ENCODE results near the gene LAMC2.
A peak's percentile ranks its signal among the peaks of the same experiment; 100 is the strongest.

The LAMC2 gene

DNA sequence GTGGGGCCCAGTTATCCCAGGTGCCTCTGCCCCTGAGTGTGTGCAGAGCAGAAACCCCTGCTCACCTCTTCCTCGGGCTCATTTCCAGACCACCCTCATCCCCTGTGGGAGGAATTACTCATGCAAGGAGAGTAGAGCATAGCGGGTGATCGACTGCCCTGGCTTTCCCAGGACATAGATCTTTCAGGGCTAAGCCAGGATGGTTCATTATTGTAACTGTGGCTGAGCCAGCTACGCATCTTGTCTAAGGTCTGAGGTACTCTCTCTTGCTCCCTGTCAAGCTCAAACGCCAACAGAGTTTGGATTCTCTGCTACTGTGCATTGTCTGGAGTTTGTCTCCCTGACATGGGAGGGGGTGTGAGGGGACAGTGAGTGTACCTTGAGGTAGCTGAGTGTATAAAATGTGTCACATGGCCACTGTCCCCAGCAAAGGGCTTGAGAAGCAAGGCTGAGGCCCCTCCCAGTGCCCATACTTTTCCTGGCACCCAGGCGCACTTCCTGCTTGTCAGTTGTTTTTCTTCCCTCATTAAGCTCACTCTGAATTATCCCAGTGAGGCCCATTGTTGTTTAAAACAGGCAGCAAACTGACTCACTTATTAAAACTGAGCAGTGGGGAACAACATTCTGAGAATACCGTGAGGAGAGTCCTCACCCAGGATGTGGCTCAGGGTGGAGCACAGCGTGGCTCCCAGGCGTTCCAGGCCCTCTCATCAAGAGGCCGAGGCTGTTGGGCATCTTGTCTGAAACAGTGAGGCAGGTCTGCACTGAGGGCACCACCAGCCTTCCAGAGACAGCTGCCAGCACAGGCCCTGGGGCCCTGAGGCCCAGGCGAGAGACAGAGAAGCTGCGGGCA lies 92.9 kb downstream of the LAMC2 start:
- no peak for FAIRE-seq
- TF ChIP-seq, protein P1, sequence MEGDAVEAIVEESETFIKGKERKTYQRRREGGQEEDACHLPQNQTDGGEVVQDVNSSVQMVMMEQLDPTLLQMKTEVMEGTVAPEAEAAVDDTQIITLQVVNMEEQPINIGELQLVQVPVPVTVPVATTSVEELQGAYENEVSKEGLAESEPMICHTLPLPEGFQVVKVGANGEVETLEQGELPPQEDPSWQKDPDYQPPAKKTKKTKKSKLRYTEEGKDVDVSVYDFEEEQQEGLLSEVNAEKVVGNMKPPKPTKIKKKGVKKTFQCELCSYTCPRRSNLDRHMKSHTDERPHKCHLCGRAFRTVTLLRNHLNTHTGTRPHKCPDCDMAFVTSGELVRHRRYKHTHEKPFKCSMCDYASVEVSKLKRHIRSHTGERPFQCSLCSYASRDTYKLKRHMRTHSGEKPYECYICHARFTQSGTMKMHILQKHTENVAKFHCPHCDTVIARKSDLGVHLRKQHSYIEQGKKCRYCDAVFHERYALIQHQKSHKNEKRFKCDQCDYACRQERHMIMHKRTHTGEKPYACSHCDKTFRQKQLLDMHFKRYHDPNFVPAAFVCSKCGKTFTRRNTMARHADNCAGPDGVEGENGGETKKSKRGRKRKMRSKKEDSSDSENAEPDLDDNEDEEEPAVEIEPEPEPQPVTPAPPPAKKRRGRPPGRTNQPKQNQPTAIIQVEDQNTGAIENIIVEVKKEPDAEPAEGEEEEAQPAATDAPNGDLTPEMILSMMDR (IDR thresholded peaks at IDR 0.05; ENCODE audit: insufficient read depth, missing control alignments): no peak
- DNase-seq (ENCODE audit: insufficient read length, low spot score): no peak

DNA sequence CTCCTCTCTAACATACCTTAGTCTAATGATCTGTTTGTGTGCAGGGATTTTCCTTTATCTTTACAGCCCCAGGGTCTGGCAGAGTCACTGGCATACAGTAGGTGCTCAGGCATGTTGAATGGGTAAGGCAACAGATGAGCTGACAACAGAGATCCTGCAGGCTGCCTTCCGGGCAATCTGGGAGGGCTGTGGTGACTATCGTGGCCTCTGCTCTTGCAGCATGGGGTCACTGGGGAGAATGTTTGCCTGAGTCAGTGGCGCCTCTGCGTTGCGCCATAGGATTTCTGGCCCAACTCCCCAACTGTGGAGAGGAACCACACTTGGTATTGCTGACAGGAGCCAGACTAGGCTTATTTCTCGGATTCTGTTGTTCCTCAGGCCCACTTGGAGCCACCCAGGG lies 93.8 kb downstream of the LAMC2 start:
- no peak for DNase-seq (ENCODE audit: insufficient read length, low spot score)
- no peak for FAIRE-seq
- TF ChIP-seq, protein P1 (IDR thresholded peaks at IDR 0.05; ENCODE audit: insufficient read depth, missing control alignments): no peak

DNA sequence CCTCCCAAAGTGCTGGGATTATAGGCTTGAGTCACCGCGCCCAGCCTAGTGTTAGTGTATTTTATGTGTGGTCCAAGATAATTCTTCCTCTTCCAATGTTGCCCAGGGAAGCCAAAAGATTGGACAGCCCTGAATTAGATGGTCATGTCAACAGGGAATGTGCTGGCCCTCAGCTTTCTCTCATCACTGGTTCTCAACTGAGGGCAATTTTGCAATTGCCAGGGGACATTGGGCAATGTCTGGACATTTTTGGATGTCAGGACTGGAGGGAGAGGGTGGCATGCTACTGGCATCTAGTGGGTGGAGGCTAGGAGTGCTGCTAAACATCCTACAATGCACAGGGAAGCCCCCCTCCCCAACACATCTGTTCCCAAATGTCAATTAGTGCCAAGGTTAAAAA lies 95.0 kb downstream of the LAMC2 start:
- DNase-seq (ENCODE audit: insufficient read length, low spot score) (no peak), FAIRE-seq (no peak)
- TF ChIP-seq, protein P1 (IDR thresholded peaks at IDR 0.05; ENCODE audit: insufficient read depth, missing control alignments): no peak

DNA sequence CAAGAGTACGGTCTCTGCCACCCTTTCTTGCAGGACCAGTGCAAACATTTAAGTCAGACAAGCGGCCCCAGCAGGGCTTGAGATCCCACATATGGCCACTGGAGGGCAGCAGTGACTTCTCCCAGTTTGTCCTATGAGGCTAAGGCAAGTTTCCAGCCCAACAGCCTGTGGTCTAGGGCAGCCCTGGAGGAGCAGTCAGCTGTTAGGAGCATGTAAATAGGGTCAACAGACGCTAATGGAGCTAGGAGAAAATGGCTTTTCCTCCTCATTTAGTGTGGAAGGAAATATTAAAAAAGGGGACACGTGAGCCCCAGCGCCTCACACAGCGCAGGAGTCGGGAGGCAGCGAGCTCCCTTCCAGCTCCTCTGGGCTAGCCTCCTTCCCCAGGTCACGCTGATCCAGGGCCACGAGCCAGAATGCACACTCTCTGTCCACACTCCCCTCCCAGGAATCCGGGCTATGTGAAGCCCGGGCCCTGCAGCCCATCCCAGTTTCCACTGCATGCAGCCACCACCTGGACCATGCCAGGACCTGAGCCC lies 95.6 kb downstream of the LAMC2 start:
- FAIRE-seq (peak; percentile 67), DNase-seq (ENCODE audit: insufficient read length, low spot score) (peak; percentile 86)
- TF ChIP-seq, protein P1 (IDR thresholded peaks at IDR 0.05; ENCODE audit: insufficient read depth, missing control alignments): peak; percentile 97

DNA sequence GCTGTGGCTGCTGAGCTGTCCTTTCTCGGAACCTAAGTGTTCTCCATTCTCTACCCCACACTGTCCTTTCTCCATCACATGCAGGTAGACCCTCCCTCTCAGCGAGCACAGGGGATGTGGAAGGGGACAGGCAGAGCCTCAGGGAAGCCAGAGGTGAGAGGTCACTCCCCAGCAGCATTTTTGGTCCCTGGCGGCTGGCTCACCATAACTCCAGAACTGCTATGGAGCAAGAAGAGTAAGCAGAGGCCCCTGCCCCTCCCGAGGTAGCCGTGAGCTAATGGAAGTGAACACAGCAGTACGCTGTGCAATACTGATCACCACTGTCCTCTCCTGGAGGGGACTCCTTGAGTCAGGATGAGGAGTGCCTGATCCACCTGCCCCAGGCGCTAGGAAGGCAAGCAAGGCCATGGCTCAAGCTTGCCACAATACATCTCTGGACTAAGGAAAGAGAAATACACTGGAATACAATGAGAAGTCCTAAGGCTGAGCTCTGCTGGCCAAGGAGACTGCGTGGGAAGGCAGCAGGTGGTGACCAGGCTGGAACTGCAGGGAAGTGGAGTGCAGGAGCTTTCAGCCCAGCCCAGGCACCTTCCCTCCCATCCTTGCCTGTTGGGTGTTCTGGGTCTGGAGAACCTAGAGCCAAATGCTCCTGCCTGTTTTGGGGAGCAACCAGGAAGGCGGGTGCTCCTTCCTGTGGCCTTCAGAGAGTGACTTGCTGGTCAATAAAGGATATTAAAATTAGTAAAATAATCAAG lies 96.2 kb downstream of the LAMC2 start:
- DNase-seq (ENCODE audit: insufficient read length, low spot score) (no peak), FAIRE-seq (no peak)
- TF ChIP-seq, protein P1 (IDR thresholded peaks at IDR 0.05; ENCODE audit: insufficient read depth, missing control alignments): no peak

DNA sequence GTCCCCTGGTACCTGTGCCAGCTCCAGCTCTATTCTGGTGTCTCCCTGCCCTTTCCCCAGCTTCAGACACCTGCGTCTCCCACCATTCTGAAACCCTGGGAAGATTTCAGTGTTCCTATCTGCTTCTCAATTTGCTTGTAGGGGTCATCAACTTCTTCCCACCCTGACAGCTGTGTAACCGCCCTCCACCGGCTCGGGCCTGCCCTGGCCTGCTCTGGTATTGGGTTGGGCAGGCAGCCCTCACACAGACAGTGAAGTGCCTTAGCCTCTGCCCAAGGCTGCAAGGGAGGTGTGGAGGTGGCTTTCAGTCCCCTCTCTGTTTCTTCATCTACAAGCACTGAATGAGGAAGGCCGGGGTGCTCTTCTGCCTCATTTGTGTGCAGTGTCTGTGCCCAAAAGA lies 97.2 kb downstream of the LAMC2 start:
- no peak for DNase-seq (ENCODE audit: insufficient read length, low spot score)
- TF ChIP-seq, protein P1 (IDR thresholded peaks at IDR 0.05; ENCODE audit: insufficient read depth, missing control alignments): no peak
- FAIRE-seq: no peak
